NB4 (cell line): ENCODE results near the gene HOXB7.

Source experiments
- DNase-seq: peaks from one replicate; pipeline ENCODE4 v3.0.0; 2010; ENCODE audit warnings: low read depth
- H3K4me3 ChIP-seq: one replicate; pipeline ENCODE4 v1.5.1; 2011; ENCODE audit warnings: mild to moderate bottlenecking, low read depth, low read length, moderate library complexity
- CTCF ChIP-seq: IDR thresholded peaks from one replicate; pipeline ENCODE4 v1.5.1; 2012; ENCODE audit warnings: low read depth, low read length
- MAX ChIP-seq: IDR thresholded peaks from 2 replicates; pipeline ENCODE4 v1.6.1; 2011; ENCODE audit warnings: low read depth, low read length
- MYC ChIP-seq: IDR thresholded peaks from 2 replicates; pipeline ENCODE4 v1.6.1; 2011; ENCODE audit warnings: low read depth, low read length
- POLR2A ChIP-seq: IDR thresholded peaks from 2 replicates; pipeline ENCODE4 v1.6.1; 2011; ENCODE audit warnings: mild to moderate bottlenecking; ENCODE audit not compliant: insufficient read length; ENCODE audit errors: extremely low read depth

Gene HOXB7

GRCh38 chr17:48570325-48571023 is 40.3 kb downstream of the HOXB7 start:
- TF ChIP-seq MYC (no peak), POLR2A (no peak), CTCF (no peak), MAX (no peak)
- DNase-seq = no peak
- no peak overlapping the region for H3K4me3 ChIP-seq

- no peak overlapping the region for H3K4me3 ChIP-seq
- no peak for DNase-seq
- TF ChIP-seq MYC = no peak
Observed at GRCh38 chr17:48569674-48570324, 41.0 kb downstream of the HOXB7 start.

- DNase-seq = no peak
- TF ChIP-seq MAX (no peak), MYC (no peak), CTCF (no peak), POLR2A (no peak)
- no peak overlapping the region for H3K4me3 ChIP-seq
Observed at GRCh38 chr17:48569240-48569582, 41.6 kb downstream of the HOXB7 start.

GRCh38 chr17:48568499-48569239 is 42.1 kb downstream of the HOXB7 start:
- no peak overlapping the region for H3K4me3 ChIP-seq
- no peak for DNase-seq
- TF ChIP-seq CTCF = no peak
- TF ChIP-seq MYC = no peak

- no peak for DNase-seq
- H3K4me3 ChIP-seq = no peak overlapping the region
- TF ChIP-seq POLR2A (no peak), MAX (no peak), CTCF (no peak), MYC (no peak)
Observed at GRCh38 chr17:48567646-48568354, 43.0 kb downstream of the HOXB7 start.

GRCh38 chr17:48567209-48567608 is 43.6 kb downstream of the HOXB7 start:
- no peak overlapping the region for H3K4me3 ChIP-seq
- no peak for TF ChIP-seq MAX
- TF ChIP-seq POLR2A = no peak
- TF ChIP-seq CTCF = no peak
- TF ChIP-seq MYC = no peak
- DNase-seq = no peak
